ENCODE data around the gene RHOT2.

The RHOT2 gene

GRCh38 chr16:642189-643049, 25.5 kb upstream of the RHOT2 start:
- Histone ChIP-seq H3K9me3 (ENCODE audit: control insufficient read depth, low read depth, low read length) (no peaks in the 10 kb centered on the region), H3K36me3 (ENCODE audit: control insufficient read depth, low read depth, low read length) (no peaks in the 10 kb centered on the region), H3K4me3 (ENCODE audit: low read length) (peak overlapping the region; percentile 65), H3K27me3 (ENCODE audit: control insufficient read depth, insufficient read depth, low read length) (peaks cover 10% of the 10 kb centered on the region), H3K27ac (ENCODE audit: low read length) (no peak overlapping the region), H3K4me1 (ENCODE audit: control insufficient read depth, low read depth, low read length) (peaks cover 9% of the 10 kb centered on the region), H3K9ac (ENCODE audit: low read length) (peak overlapping the region; percentile 59)

GRCh38 chr16:643050-643368, 24.9 kb upstream of the RHOT2 start:
- Histone ChIP-seq H3K9ac (ENCODE audit: low read length) (peak overlapping the region; percentile 59), H3K4me1 (ENCODE audit: control insufficient read depth, low read depth, low read length) (peaks cover 6% of the 10 kb centered on the region), H3K27ac (ENCODE audit: low read length) (no peak overlapping the region)

GRCh38 chr16:644556-644955, 23.4 kb upstream of the RHOT2 start:
- Histone ChIP-seq H3K9me3 (ENCODE audit: control insufficient read depth, low read depth, low read length) (no peaks in the 10 kb centered on the region), H3K4me1 (ENCODE audit: control insufficient read depth, low read depth, low read length) (peaks cover 8% of the 10 kb centered on the region), H3K9ac (ENCODE audit: low read length) (no peak overlapping the region), H3K27me3 (ENCODE audit: control insufficient read depth, insufficient read depth, low read length) (peaks cover 10% of the 10 kb centered on the region), H3K36me3 (ENCODE audit: control insufficient read depth, low read depth, low read length) (no peaks in the 10 kb centered on the region), H3K27ac (ENCODE audit: low read length) (no peak overlapping the region), H3K4me3 (ENCODE audit: low read length) (no peak overlapping the region)

More at GRCh38 chr16:643050-643368, 24.9 kb upstream of the RHOT2 start:
- Histone ChIP-seq H3K4me3 (ENCODE audit: low read length) (peak overlapping the region; percentile 65), H3K9me3 (ENCODE audit: control insufficient read depth, low read depth, low read length) (no peaks in the 10 kb centered on the region), H3K27me3 (ENCODE audit: control insufficient read depth, insufficient read depth, low read length) (peaks cover 10% of the 10 kb centered on the region), H3K36me3 (ENCODE audit: control insufficient read depth, low read depth, low read length) (no peaks in the 10 kb centered on the region)

DNA sequence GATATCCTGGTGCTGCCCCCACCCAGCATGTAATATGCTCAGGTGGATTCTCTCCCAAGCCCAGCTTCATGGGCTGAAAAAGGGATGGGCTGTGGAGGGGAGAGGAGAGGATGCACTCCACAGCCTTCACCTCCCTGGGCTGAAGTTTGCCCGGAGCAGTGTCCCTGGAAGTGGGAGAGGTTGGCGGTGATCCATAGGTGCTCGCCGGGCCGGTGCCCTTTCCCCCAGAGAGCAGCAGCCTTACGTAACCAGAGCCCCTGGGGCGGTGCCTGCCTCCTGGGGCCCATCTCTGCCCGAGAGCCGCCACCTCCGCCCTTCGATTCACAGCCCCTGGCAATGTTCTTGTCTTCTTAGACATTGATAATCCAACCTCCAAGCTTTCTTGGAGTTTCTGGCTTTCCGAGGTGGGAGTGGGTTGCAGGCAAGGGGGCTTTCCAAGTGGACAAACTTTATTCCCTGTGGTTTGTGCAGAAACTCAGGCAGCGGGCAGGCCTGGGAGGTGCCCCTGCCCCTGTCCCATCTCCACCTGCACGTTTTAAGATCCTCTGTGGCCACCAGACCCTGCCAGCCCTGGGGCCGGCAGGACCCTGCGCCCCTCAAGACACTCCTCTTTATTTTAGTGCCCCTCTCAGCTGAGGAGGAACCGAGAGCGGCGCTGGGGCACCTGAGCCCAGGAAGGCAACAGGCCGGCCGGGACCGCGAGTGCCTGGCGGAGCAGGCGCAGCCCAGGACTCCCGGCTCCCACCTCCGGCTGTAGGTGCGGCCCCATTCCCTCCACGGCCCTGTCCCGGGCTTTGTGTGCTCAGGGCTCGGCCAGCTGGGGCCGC, 21.9 kb upstream of the RHOT2 start:
- peaks cover 8% of the 10 kb centered on the region for H3K4me1 ChIP-seq (ENCODE audit: control insufficient read depth, low read depth, low read length)
- H3K27ac ChIP-seq (ENCODE audit: low read length), result no peak overlapping the region
- H3K27me3 ChIP-seq (ENCODE audit: control insufficient read depth, insufficient read depth, low read length), result peaks cover 10% of the 10 kb centered on the region
- no peak overlapping the region for H3K4me3 ChIP-seq (ENCODE audit: low read length)
- H3K36me3 ChIP-seq (ENCODE audit: control insufficient read depth, low read depth, low read length), result no peaks in the 10 kb centered on the region
- H3K9ac ChIP-seq (ENCODE audit: low read length), result no peak overlapping the region
- H3K9me3 ChIP-seq (ENCODE audit: control insufficient read depth, low read depth, low read length), result no peaks in the 10 kb centered on the region

- Histone ChIP-seq H3K9me3 (ENCODE audit: control insufficient read depth, low read depth, low read length) (no peaks in the 10 kb centered on the region), H3K4me1 (ENCODE audit: control insufficient read depth, low read depth, low read length) (peaks cover 5% of the 10 kb centered on the region), H3K27me3 (ENCODE audit: control insufficient read depth, insufficient read depth, low read length) (peaks cover 10% of the 10 kb centered on the region), H3K27ac (ENCODE audit: low read length) (no peak overlapping the region), H3K9ac (ENCODE audit: low read length) (no peak overlapping the region), H3K4me3 (ENCODE audit: low read length) (no peak overlapping the region), H3K36me3 (ENCODE audit: control insufficient read depth, low read depth, low read length) (no peaks in the 10 kb centered on the region)
These were observed 21.2 kb upstream of the RHOT2 start for GRCh38 chr16:646679-647172.

DNA sequence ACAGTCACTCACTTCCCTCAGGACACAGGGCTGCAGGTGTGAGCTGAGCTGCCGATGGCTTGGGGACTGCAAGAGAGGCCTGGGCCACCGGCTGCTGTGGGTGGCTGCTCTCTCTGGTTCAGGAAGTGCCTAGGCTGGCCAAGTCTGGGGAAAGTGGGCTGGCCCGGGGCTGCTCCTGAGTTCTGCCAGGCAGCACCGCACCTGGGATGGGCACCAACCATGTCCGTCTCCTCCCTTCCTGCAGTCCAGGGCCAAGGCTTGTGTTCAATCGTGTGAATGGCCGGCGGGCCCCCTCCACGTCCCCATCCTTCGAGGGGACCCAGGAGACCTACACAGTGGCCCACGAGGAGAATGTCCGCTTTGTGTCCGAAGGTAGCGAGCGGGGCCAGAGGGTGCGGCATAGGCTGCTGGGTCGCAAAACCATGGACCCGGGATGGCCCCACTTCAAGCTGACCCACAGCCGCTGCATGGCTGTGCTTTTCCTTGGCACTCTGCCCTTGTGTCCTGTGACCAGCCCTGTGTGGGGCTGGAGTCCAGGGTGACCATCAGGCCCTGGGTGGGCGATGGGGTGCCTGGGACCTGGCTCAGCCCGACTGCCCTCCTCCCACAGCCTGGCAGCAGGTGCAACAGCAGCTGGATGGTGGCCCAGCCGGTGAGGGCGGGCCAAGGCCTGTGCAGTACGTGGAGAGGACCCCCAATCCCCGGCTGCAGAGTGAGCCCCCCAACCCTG, 20.6 kb upstream of the RHOT2 start:
- Histone ChIP-seq H3K27me3 (ENCODE audit: control insufficient read depth, insufficient read depth, low read length) (peaks cover 9% of the 10 kb centered on the region), H3K9me3 (ENCODE audit: control insufficient read depth, low read depth, low read length) (no peaks in the 10 kb centered on the region), H3K36me3 (ENCODE audit: control insufficient read depth, low read depth, low read length) (no peaks in the 10 kb centered on the region), H3K4me1 (ENCODE audit: control insufficient read depth, low read depth, low read length) (peaks cover 5% of the 10 kb centered on the region), H3K9ac (ENCODE audit: low read length) (no peak overlapping the region), H3K4me3 (ENCODE audit: low read length) (no peak overlapping the region), H3K27ac (ENCODE audit: low read length) (no peak overlapping the region)

GRCh38 chr16:648071-648780, 19.7 kb upstream of the RHOT2 start:
- Histone ChIP-seq H3K9me3 (ENCODE audit: control insufficient read depth, low read depth, low read length) (no peaks in the 10 kb centered on the region), H3K4me1 (ENCODE audit: control insufficient read depth, low read depth, low read length) (peaks cover 5% of the 10 kb centered on the region), H3K36me3 (ENCODE audit: control insufficient read depth, low read depth, low read length) (no peaks in the 10 kb centered on the region), H3K4me3 (ENCODE audit: low read length) (peak overlapping the region; percentile 75), H3K9ac (ENCODE audit: low read length) (peak overlapping the region; percentile 74), H3K27me3 (ENCODE audit: control insufficient read depth, insufficient read depth, low read length) (peaks cover under 1% of the 10 kb centered on the region), H3K27ac (ENCODE audit: low read length) (peak overlapping the region; percentile 24)

DNA sequence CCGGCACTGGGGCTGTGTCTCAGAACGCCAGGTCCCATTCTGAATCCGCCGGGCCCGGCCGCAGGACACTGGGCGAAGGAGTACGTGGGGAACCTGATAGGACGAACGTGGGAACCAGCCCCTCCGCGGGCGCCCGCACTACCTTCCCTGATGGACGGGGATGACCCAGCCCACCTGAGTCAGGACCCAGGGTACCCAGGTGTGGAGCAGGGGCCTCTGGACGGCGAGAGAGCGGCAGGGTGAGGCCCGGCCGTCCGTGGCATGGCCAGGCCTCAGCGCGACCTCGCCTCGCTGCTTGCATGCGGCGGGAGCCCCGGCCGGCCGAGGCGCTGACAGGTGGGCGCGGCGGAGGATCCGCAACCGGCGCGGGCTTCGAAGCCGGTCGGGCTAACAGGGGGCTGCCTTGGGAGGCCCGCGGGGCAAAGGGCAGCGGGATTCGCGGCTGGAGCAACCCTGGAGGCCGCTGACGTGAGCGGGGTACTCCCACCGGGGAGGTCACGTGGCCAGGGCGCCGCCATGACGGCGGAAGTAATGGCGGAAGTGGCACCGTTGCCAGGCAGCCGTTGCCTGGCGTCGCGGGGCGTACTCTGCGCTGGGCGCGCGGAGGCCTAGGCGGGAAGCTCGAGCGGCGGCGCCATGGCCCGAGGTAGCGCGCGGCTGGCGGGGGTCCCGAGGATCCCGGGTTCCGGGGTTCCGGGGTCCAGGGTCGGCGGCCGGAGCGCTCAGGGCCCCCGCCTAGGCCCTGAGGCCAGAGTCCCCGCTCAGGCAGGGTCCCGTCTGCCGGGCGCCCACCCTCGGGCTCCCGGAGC, 18.9 kb upstream of the RHOT2 start, which contains the start of gene WDR90:
Gene WDR90 (plus strand): TSS at position 585 of the 809 bp plus-strand sequence. CDS start 52 bp downstream, at position 637.
- H3K4me1 ChIP-seq (ENCODE audit: control insufficient read depth, low read depth, low read length), result peaks cover 5% of the 10 kb centered on the region
- no peaks in the 10 kb centered on the region for H3K27me3 ChIP-seq (ENCODE audit: control insufficient read depth, insufficient read depth, low read length)
- peak within 1 kb of the TSS; percentile 74 for H3K9ac ChIP-seq (ENCODE audit: low read length)
- H3K36me3 ChIP-seq (ENCODE audit: control insufficient read depth, low read depth, low read length), result no peaks in the 10 kb centered on the region
- peak within 1 kb of the TSS; percentile 75 for H3K4me3 ChIP-seq (ENCODE audit: low read length)
- no peaks in the 10 kb centered on the region for H3K9me3 ChIP-seq (ENCODE audit: control insufficient read depth, low read depth, low read length)
- H3K27ac ChIP-seq (ENCODE audit: low read length), result peak within 1 kb of the TSS; percentile 24

DNA sequence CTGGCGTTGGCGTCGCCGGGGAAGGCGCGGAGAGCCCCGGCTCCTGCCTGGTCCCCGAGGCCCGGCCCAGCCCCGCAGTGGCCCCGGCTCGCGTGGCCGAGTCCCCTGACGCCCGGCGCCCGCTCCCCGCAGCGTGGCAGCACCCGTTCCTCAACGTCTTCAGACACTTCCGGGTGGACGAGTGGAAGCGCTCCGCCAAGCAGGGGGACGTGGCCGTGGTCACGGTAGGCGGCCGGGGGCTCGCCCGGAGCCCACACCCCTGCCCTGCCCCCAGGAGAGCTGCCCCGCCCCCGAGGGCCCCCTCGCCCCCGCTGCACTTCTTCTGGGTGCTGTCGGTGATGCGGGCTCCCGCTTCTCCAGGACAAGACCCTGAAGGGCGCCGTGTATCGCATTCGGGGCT, 18.3 kb upstream of the RHOT2 start:
- H3K27me3 ChIP-seq (ENCODE audit: control insufficient read depth, insufficient read depth, low read length), result no peaks in the 10 kb centered on the region
- peak overlapping the region; percentile 74 for H3K9ac ChIP-seq (ENCODE audit: low read length)
- no peaks in the 10 kb centered on the region for H3K36me3 ChIP-seq (ENCODE audit: control insufficient read depth, low read depth, low read length)
- no peaks in the 10 kb centered on the region for H3K9me3 ChIP-seq (ENCODE audit: control insufficient read depth, low read depth, low read length)
- peaks cover 5% of the 10 kb centered on the region for H3K4me1 ChIP-seq (ENCODE audit: control insufficient read depth, low read depth, low read length)
- no peak overlapping the region for H3K27ac ChIP-seq (ENCODE audit: low read length)
- H3K4me3 ChIP-seq (ENCODE audit: low read length), result peak overlapping the region; percentile 75

- no peaks in the 10 kb centered on the region for H3K27me3 ChIP-seq (ENCODE audit: control insufficient read depth, insufficient read depth, low read length)
- H3K27ac ChIP-seq (ENCODE audit: low read length), result no peak overlapping the region
- no peak overlapping the region for H3K4me3 ChIP-seq (ENCODE audit: low read length)
- H3K9ac ChIP-seq (ENCODE audit: low read length), result no peak overlapping the region
- H3K36me3 ChIP-seq (ENCODE audit: control insufficient read depth, low read depth, low read length), result no peaks in the 10 kb centered on the region
- H3K9me3 ChIP-seq (ENCODE audit: control insufficient read depth, low read depth, low read length), result no peaks in the 10 kb centered on the region
- peaks cover 5% of the 10 kb centered on the region for H3K4me1 ChIP-seq (ENCODE audit: control insufficient read depth, low read depth, low read length)
These were observed 16.1 kb upstream of the RHOT2 start for GRCh38 chr16:651844-652243.
